B cell (primary cell): Measurements from ENCODE around the gene LENEP. TPM values are rescaled to one million over a fixed set of nuclear protein-coding genes. Genes with fewer than 3 reads are reported as not detected.

Experiments used
- ATAC-seq: fragments of 200-7000 bp; cut with Tn5 transposase; one replicate; pipeline ENCODE4 v1.10.0; 2021; ENCODE audit warnings: low read depth, mild to moderate bottlenecking, moderate number of reproducible peaks, moderate library complexity
- CTCF ChIA-PET: fragments of 350-600 bp; sonication (Branson Sonifier 250); formaldehyde crosslinking; loops from one replicate; lab custom pipeline; 2021; ENCODE audit warnings: antibody characterized with exemption, inconsistent platforms; lab: Charles Lee
- POLR2A ChIA-PET: fragments of 350-600 bp; sonication (Branson Sonifier 250); formaldehyde crosslinking; loops from one replicate; lab custom pipeline; 2021; ENCODE audit warnings: antibody characterized with exemption; lab: Charles Lee
- DNase-seq: peaks from one replicate; pipeline ENCODE4 v3.0.0; 2013
- H2AFZ ChIP-seq: 2 replicates; pipeline ENCODE4 v1.6.1; 2012; ENCODE audit warnings: mild to moderate bottlenecking, low read depth, low read length; ENCODE audit not compliant: insufficient read depth, poor library complexity, severe bottlenecking
- H3K27ac ChIP-seq, 2 donors: 1 replicate in 1 of 2; 2 replicates in 1 of 2; pipeline ENCODE4 v1.5.1; 2012 to 2013; ENCODE audit warnings: low read length in 2 of 2, mild to moderate bottlenecking in 2 of 2, moderate library complexity in 1 of 2
- H3K27me3 ChIP-seq, 4 experiments: fragments of 200-600 bp in 1 of 4; sonication (generic) in 1 of 4; replicated peaks in 1 of 4; 1 replicate in 2 of 4; 2 replicates in 2 of 4; pipeline versions ENCODE4 v1.6.1 to v1.7.0; 2013 to 2016; ENCODE audit warnings: low read length in 3 of 4, mild to moderate bottlenecking in 2 of 4, mixed read lengths in 1 of 4, moderate library complexity in 1 of 4; ENCODE audit not compliant: insufficient read depth in 4 of 4, control insufficient read depth in 3 of 4; ENCODE audit errors: control extremely low read depth in 1 of 4
- H3K36me3 ChIP-seq, 2 experiments: replicated peaks in 1 of 2; 1 replicate in 1 of 2; 2 replicates in 1 of 2; pipeline versions ENCODE4 v1.6.1 to v1.7.1; 2013; ENCODE audit warnings: low read length in 1 of 2; ENCODE audit not compliant: insufficient read depth in 2 of 2, control insufficient read depth in 1 of 2; ENCODE audit errors: control extremely low read depth in 1 of 2, extremely low read depth in 1 of 2
- H3K4me1 ChIP-seq, 2 donors: fragments of 200-600 bp in 1 of 2; sonication (generic) in 1 of 2; 1 replicate in 1 of 2; 2 replicates in 1 of 2; pipeline versions ENCODE4 v1.5.1 to v1.6.1; 2013 to 2017; ENCODE audit warnings: low read length in 2 of 2; ENCODE audit not compliant: control insufficient read depth in 2 of 2, insufficient read depth in 2 of 2
- H3K4me2 ChIP-seq: replicated peaks from 2 replicates; pipeline ENCODE3; 2012; ENCODE audit warnings: mild to moderate bottlenecking, low read depth, low read length; ENCODE audit not compliant: poor library complexity, severe bottlenecking
- H3K4me3 ChIP-seq, 5 experiments: fragments of 200-600 bp in 1 of 5; sonication (generic) in 1 of 5; 1 replicate in 3 of 5; 2 replicates in 2 of 5; pipeline versions ENCODE4 v1.5.1 to v1.7.0; 2011 to 2016; ENCODE audit warnings: low read length in 4 of 5, mild to moderate bottlenecking in 4 of 5, low read depth in 2 of 5, control low read depth in 1 of 5, moderate library complexity in 1 of 5; ENCODE audit not compliant: insufficient read depth in 1 of 5; ENCODE audit errors: control extremely low read depth in 1 of 5, extremely low read depth in 1 of 5
- H3K79me2 ChIP-seq: fragments of 200-600 bp; sonication (generic); one replicate; pipeline ENCODE4 v1.6.0; 2016; ENCODE audit warnings: low read length; ENCODE audit not compliant: control insufficient read depth, insufficient read depth
- H3K9ac ChIP-seq: fragments of 200-600 bp; sonication (generic); 2 replicates; pipeline ENCODE4 v1.6.1; 2017; ENCODE audit warnings: mild to moderate bottlenecking, low read length, moderate library complexity
- H3K9me3 ChIP-seq, 3 donors: one replicate each; pipeline versions ENCODE4 v1.6.1 to v1.7.1; 2013; ENCODE audit warnings: low read length in 2 of 3; ENCODE audit not compliant: control insufficient read depth in 2 of 3, insufficient read depth in 1 of 3; ENCODE audit errors: control extremely low read depth in 1 of 3
- H4K20me1 ChIP-seq: 2 replicates; pipeline ENCODE4 v1.6.0; 2012; ENCODE audit warnings: mild to moderate bottlenecking, low read length; ENCODE audit not compliant: insufficient read depth, control insufficient read depth, poor library complexity, severe bottlenecking
- H3K27ac Mint-ChIP-seq: one replicate; pipeline ENCODE4 v1.8.0; 2021; ENCODE audit warnings: mixed read lengths
- H3K27me3 Mint-ChIP-seq: one replicate; pipeline ENCODE4 v1.8.0; 2021; ENCODE audit warnings: mixed read lengths
- H3K4me1 Mint-ChIP-seq: one replicate; pipeline ENCODE4 v1.8.0; 2021; ENCODE audit warnings: mixed read lengths
- H3K4me3 Mint-ChIP-seq: one replicate; pipeline ENCODE4 v1.8.0; 2021; ENCODE audit warnings: mixed read lengths
- H3K9me3 Mint-ChIP-seq: one replicate; pipeline ENCODE4 v1.8.0; 2022; ENCODE audit warnings: mixed read lengths; ENCODE audit not compliant: insufficient read depth
- CTCF ChIP-seq: fragments of 200-600 bp; IDR thresholded peaks from one replicate; pipeline ENCODE4 v1.8.0; 2022; ENCODE audit warnings: antibody characterized with exemption, mild to moderate bottlenecking
- EZH2 ChIP-seq: IDR thresholded peaks from 2 replicates; pipeline ENCODE4 v1.6.1; 2012; ENCODE audit warnings: borderline replicate concordance, low read depth, mild to moderate bottlenecking, moderate library complexity, low read length; ENCODE audit not compliant: insufficient read depth, poor library complexity, severe bottlenecking
- WGBS: methylation state at CpG from one replicate; pipeline ENCODE4 v1.1.5; 2013; ENCODE audit warnings: missing lambda C conversion rate; ENCODE audit not compliant: insufficient coverage; 5-methylcytosine and 5-hydroxymethylcytosine counted together
- intact Hi-C: fragments of 100-400 bp; cut with micrococcal nuclease; formaldehyde crosslinking; loops from one replicate; pipeline ENCODE4 v1.10.0; 2022
- polyA plus RNA-seq: library from polyadenylated mRNA; depleted of rRNA; stranded (reverse); fragments of >200 nt; gene quantifications from 2 replicates; pipeline ENCODE4 v1.2.3, GENCODE V29; 2012
- total RNA-seq, 2 donors: library from RNA; stranded (reverse); fragments of 120-200 nt in 1 of 2; gene quantifications; 1 replicate in 1 of 2; 2 replicates in 1 of 2; pipeline versions ENCODE4 v1.2.3 to v1.2.4, GENCODE V29; 2013 to 2022

LENEP gene
- total and polyA plus RNA-seq, 2 donors (not counting 1 experiment from before 2014, with no cell fraction given): 2.0 TPM; not detected in 1

GRCh38 chr1:155026154-155026553 is 32.8 kb downstream of the LENEP start:
- no peaks in the 10 kb centered on the region for H3K27me3 Mint-ChIP-seq
- no peak overlapping the region for H2AFZ ChIP-seq
- no peak overlapping the region for H3K27ac Mint-ChIP-seq
- ChIA-PET CTCF (interaction anchor here (1.3 kb wide), 1 partner anchor 9 kb away, joined by 3 read pairs; no protein-coding TSS in a partner anchor), POLR2A (no interaction called here)
- H3K4me3 ChIP-seq: no peak overlapping the region
- TF ChIP-seq CTCF (no peak), EZH2 (no peak)
- ATAC-seq: no peak
- no peaks in the 10 kb centered on the region for H3K4me1 Mint-ChIP-seq
- no peak overlapping the region for H3K4me3 Mint-ChIP-seq
- WGBS: 85% methylated on average over 9 of the region's 9 CpGs
- H3K27ac ChIP-seq: no peak overlapping the region
- H3K9ac ChIP-seq: no peak overlapping the region
- no peak for DNase-seq
- no peak overlapping the region for H3K4me2 ChIP-seq
- H3K9me3 Mint-ChIP-seq: no peaks in the 10 kb centered on the region
- H3K4me1 ChIP-seq: no peaks in the 10 kb centered on the region
- no peaks in the 10 kb centered on the region for H3K36me3 ChIP-seq
- peaks cover 3% of the 10 kb centered on the region for H3K79me2 ChIP-seq
- H3K27me3 ChIP-seq: no peaks in the 10 kb centered on the region
- intact Hi-C loops: no loop called here
- no peaks in the 10 kb centered on the region for H4K20me1 ChIP-seq
- no peaks in the 10 kb centered on the region for H3K9me3 ChIP-seq

- no peaks in the 10 kb centered on the region for H3K36me3 ChIP-seq
- intact Hi-C loops: no loop called here
- Mint-ChIP-seq H3K4me3 (no peak overlapping the region), H3K27ac (no peak overlapping the region), H3K27me3 (no peaks in the 10 kb centered on the region), H3K9me3 (no peaks in the 10 kb centered on the region), H3K4me1 (no peaks in the 10 kb centered on the region)
- H3K4me1 ChIP-seq: no peaks in the 10 kb centered on the region
- ChIA-PET CTCF (no interaction called here), POLR2A (no interaction called here)
- H3K9me3 ChIP-seq: no peaks in the 10 kb centered on the region
- DNase-seq (no peak), ATAC-seq (no peak)
- peaks cover 3% of the 10 kb centered on the region for H3K79me2 ChIP-seq
- H3K27ac ChIP-seq: no peak overlapping the region
- H3K27me3 ChIP-seq: no peaks in the 10 kb centered on the region
- H3K9ac ChIP-seq: no peak overlapping the region
- no peak overlapping the region for H3K4me3 ChIP-seq
- no peak overlapping the region for H2AFZ ChIP-seq
- no peak overlapping the region for H3K4me2 ChIP-seq
- H4K20me1 ChIP-seq: no peaks in the 10 kb centered on the region
- no peak for TF ChIP-seq CTCF
- TF ChIP-seq EZH2: no peak
- WGBS: 97% methylated on average over 6 of the region's 6 CpGs
These were observed 33.2 kb downstream of the LENEP start for GRCh38 chr1:155026588-155026987.
